ENCODE data around the gene UBA5.

The UBA5 gene

DNA sequence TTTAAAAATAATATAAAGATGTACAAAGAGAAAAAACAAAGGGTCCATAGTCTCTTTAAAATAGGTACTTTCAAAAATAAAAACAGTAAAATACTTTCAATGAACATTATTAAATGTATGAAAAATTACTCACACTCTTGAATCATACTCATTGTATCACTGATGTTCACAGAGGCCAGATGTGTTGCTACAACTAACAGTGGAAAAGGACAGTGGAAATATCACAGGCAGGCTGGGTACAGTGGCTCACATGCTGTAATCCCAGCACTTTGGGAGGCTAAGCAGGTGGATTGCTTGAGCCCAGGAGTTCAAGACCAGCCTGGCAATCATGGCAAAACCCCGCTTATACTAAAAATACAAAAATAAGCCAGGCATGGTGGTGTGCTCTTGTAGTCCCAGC lies 35.3 kb downstream of the UBA5 start:
- Histone ChIP-seq H4K8ac (ENCODE audit: low read length) (no peak overlapping the region), H3K27ac (ENCODE audit: low read length, poor library complexity, severe bottlenecking) (no peak overlapping the region), H3K4me2 (ENCODE audit: low read length, poor library complexity, severe bottlenecking) (no peak overlapping the region), H3K4ac (ENCODE audit: low read depth in 1 of 2, low read length in 2 of 2) (no peak overlapping the region), H3K9ac (ENCODE audit: low read length) (peak overlapping the region; percentile 53), H2AFZ (ENCODE audit: low read depth, low read length) (no peak overlapping the region), H3K4me1 (ENCODE audit: control insufficient read depth, insufficient read depth, low read depth, low read length) (no peaks in the 10 kb centered on the region), H4K91ac (ENCODE audit: low read length) (no peak overlapping the region), H3K4me3 (ENCODE audit: insufficient read depth in 1 of 2, low read depth in 1 of 2, low read length in 2 of 2) (no peak overlapping the region), H2AK5ac (ENCODE audit: low read length, severe bottlenecking) (no peak overlapping the region), H2BK12ac (ENCODE audit: low read length in 2 of 2) (no peak overlapping the region), H3K27me3 (ENCODE audit: control insufficient read depth in 1 of 2, insufficient read depth in 1 of 2, low read length in 2 of 2) (no peaks in the 10 kb centered on the region), H3K23ac (ENCODE audit: low read length in 2 of 2) (no peak overlapping the region), H3K18ac (ENCODE audit: low read depth in 1 of 2, low read length in 2 of 2) (no peak overlapping the region), H3K36me3 (ENCODE audit: control insufficient read depth in 1 of 2, insufficient read depth in 2 of 2, low read depth in 1 of 2, low read length in 2 of 2) (peaks cover 18 to 98% of the 10 kb centered on the region in 2 experiments), H3K14ac (ENCODE audit: low read length in 2 of 2) (no peak overlapping the region), H3K79me1 (replicated peaks; ENCODE audit: low read length, poor library complexity, severe bottlenecking) (peaks cover 7% of the 10 kb centered on the region), H3K9me3 (ENCODE audit: control insufficient read depth, low read length) (no peaks in the 10 kb centered on the region), H2BK120ac (ENCODE audit: low read depth, low read length) (no peak overlapping the region), H2BK5ac (ENCODE audit: low read depth, low read length, poor library complexity, severe bottlenecking) (no peak overlapping the region), H2BK15ac (ENCODE audit: low read depth, poor library complexity, severe bottlenecking) (no peak overlapping the region)
- no CpG with 5 or more reads among the region's 1 CpG for WGBS
- no peak for DNase-seq

DNA sequence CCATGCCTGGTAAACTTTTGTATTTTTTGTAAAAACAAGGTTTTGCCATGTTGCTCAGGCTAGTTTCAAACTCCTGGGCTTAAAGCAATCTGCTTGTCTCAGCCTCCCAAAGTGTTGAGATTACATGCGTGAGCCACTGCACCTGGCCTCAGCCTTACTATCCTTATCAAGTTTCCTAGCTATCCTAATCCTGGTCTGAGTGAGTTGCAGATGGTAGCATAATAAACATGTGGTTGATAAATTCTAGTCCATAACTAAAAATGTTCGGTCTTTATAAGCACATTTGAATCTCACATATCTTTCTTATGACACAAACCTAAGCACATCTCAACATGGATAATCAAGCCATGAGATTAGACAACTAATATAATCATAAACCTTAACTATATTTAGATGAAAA lies 43.6 kb downstream of the UBA5 start:
- Histone ChIP-seq H3K36me3 (ENCODE audit: control insufficient read depth in 1 of 2, insufficient read depth in 2 of 2, low read depth in 1 of 2, low read length in 2 of 2) (peaks cover 15 to 95% of the 10 kb centered on the region in 2 experiments), H2AFZ (ENCODE audit: low read depth, low read length) (no peak overlapping the region), H3K23ac (ENCODE audit: low read length in 2 of 2) (no peak overlapping the region), H3K27me3 (ENCODE audit: control insufficient read depth in 1 of 2, insufficient read depth in 1 of 2, low read length in 2 of 2) (no peaks in the 10 kb centered on the region), H3K4me3 (ENCODE audit: insufficient read depth in 1 of 2, low read depth in 1 of 2, low read length in 2 of 2) (no peak overlapping the region), H4K8ac (ENCODE audit: low read length) (no peak overlapping the region), H2AK5ac (ENCODE audit: low read length, severe bottlenecking) (no peak overlapping the region), H3K14ac (ENCODE audit: low read length in 2 of 2) (no peak overlapping the region), H2BK5ac (ENCODE audit: low read depth, low read length, poor library complexity, severe bottlenecking) (no peak overlapping the region), H4K91ac (ENCODE audit: low read length) (no peak overlapping the region), H3K9ac (ENCODE audit: low read length) (no peak overlapping the region), H3K18ac (ENCODE audit: low read depth in 1 of 2, low read length in 2 of 2) (no peak overlapping the region), H3K4me2 (ENCODE audit: low read length, poor library complexity, severe bottlenecking) (no peak overlapping the region), H3K4me1 (ENCODE audit: control insufficient read depth, insufficient read depth, low read depth, low read length) (no peaks in the 10 kb centered on the region), H2BK12ac (ENCODE audit: low read length in 2 of 2) (no peak overlapping the region), H2BK15ac (ENCODE audit: low read depth, poor library complexity, severe bottlenecking) (no peak overlapping the region), H3K4ac (ENCODE audit: low read depth in 1 of 2, low read length in 2 of 2) (no peak overlapping the region), H3K79me1 (replicated peaks; ENCODE audit: low read length, poor library complexity, severe bottlenecking) (peaks cover 16% of the 10 kb centered on the region), H3K9me3 (ENCODE audit: control insufficient read depth, low read length) (no peaks in the 10 kb centered on the region), H2BK120ac (ENCODE audit: low read depth, low read length) (no peak overlapping the region), H3K27ac (ENCODE audit: low read length, poor library complexity, severe bottlenecking) (no peak overlapping the region)
- WGBS, result 100% methylated on average over 1 of the region's 2 CpGs
- no peak for DNase-seq

DNA sequence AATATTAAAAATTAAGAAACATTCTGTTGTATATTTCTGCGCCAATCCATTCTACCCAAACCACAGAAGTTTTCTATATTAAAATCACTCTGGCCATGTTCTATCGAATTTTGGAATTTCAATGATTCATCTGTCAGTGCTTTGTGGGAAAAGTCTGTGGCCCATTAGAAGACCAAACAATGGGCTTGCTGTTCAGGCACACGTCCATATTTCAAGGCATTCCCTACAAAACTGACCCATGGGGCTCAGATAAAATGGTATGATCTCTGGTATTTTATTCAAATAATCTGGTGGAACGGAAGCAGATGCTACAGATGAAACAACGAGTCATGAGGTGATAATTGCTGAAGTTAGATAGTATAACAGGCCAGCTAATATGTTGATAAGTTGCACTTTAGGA lies 49.6 kb downstream of the UBA5 start:
- no peak overlapping the region for H2AFZ ChIP-seq (ENCODE audit: low read depth, low read length)
- H3K36me3 ChIP-seq (ENCODE audit: control insufficient read depth in 1 of 2, insufficient read depth in 2 of 2, low read depth in 1 of 2, low read length in 2 of 2), result peaks cover 17 to 93% of the 10 kb centered on the region in 2 experiments
- 98% methylated on average over 5 of the region's 5 CpGs for WGBS
- H3K27me3 ChIP-seq (ENCODE audit: control insufficient read depth in 1 of 2, insufficient read depth in 1 of 2, low read length in 2 of 2), result no peaks in the 10 kb centered on the region
- no peak overlapping the region for H2AK5ac ChIP-seq (ENCODE audit: low read length, severe bottlenecking)
- H2BK12ac ChIP-seq (ENCODE audit: low read length in 2 of 2), result no peak overlapping the region
- no peak overlapping the region for H3K4me3 ChIP-seq (ENCODE audit: insufficient read depth in 1 of 2, low read depth in 1 of 2, low read length in 2 of 2)
- H3K14ac ChIP-seq (ENCODE audit: low read length in 2 of 2), result no peak overlapping the region
- H3K4me2 ChIP-seq (ENCODE audit: low read length, poor library complexity, severe bottlenecking), result no peak overlapping the region
- no peak overlapping the region for H3K27ac ChIP-seq (ENCODE audit: low read length, poor library complexity, severe bottlenecking)
- H3K4ac ChIP-seq (ENCODE audit: low read depth in 1 of 2, low read length in 2 of 2), result no peak overlapping the region
- H3K79me1 ChIP-seq (replicated peaks; ENCODE audit: low read length, poor library complexity, severe bottlenecking), result peaks cover 13% of the 10 kb centered on the region
- no peak overlapping the region for H3K18ac ChIP-seq (ENCODE audit: low read depth in 1 of 2, low read length in 2 of 2)
- no peak overlapping the region for H2BK15ac ChIP-seq (ENCODE audit: low read depth, poor library complexity, severe bottlenecking)
- no peak overlapping the region for H3K9ac ChIP-seq (ENCODE audit: low read length)
- no peaks in the 10 kb centered on the region for H3K4me1 ChIP-seq (ENCODE audit: control insufficient read depth, insufficient read depth, low read depth, low read length)
- H2BK5ac ChIP-seq (ENCODE audit: low read depth, low read length, poor library complexity, severe bottlenecking), result no peak overlapping the region
- H2BK120ac ChIP-seq (ENCODE audit: low read depth, low read length), result no peak overlapping the region
- H3K9me3 ChIP-seq (ENCODE audit: control insufficient read depth, low read length), result no peaks in the 10 kb centered on the region
- no peak overlapping the region for H3K23ac ChIP-seq (ENCODE audit: low read length in 2 of 2)
- H4K8ac ChIP-seq (ENCODE audit: low read length), result no peak overlapping the region
- no peak for DNase-seq
- no peak overlapping the region for H4K91ac ChIP-seq (ENCODE audit: low read length)

DNA sequence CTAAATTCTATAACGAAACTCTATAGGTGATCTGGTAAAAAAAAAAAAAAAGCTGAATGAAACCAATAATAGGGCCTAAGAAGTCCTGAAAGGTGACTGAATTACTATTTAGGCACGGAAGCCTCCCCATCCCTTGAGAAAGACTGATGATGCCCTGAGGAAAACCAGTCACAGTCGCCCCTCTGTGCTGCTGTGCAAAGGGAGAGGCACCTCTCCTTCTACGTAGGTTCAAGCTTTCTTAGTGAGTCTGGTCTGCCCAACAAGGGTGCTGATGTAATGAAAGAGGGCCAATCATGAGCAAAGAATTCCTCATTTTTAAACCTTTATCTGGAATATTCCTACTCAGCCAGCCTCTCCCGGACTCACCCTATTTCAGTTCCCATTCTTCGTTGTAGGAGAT lies 50.2 kb downstream of the UBA5 start:
- no peak overlapping the region for H3K4me3 ChIP-seq (ENCODE audit: insufficient read depth in 1 of 2, low read depth in 1 of 2, low read length in 2 of 2)

More for the DNA sequence above, 50.2 kb downstream of the UBA5 start:
- no peak overlapping the region for H3K14ac ChIP-seq (ENCODE audit: low read length in 2 of 2)
- H3K79me1 ChIP-seq (replicated peaks; ENCODE audit: low read length, poor library complexity, severe bottlenecking), result peaks cover 13% of the 10 kb centered on the region
- no peak overlapping the region for H3K9ac ChIP-seq (ENCODE audit: low read length)
- no peak overlapping the region for H3K18ac ChIP-seq (ENCODE audit: low read depth in 1 of 2, low read length in 2 of 2)
- H3K9me3 ChIP-seq (ENCODE audit: control insufficient read depth, low read length), result no peaks in the 10 kb centered on the region
- WGBS, result 94% methylated on average over 6 of the region's 6 CpGs
- no peak overlapping the region for H2AK5ac ChIP-seq (ENCODE audit: low read length, severe bottlenecking)
- no peak overlapping the region for H3K4me2 ChIP-seq (ENCODE audit: low read length, poor library complexity, severe bottlenecking)
- H2BK12ac ChIP-seq (ENCODE audit: low read length in 2 of 2), result no peak overlapping the region
- H3K27ac ChIP-seq (ENCODE audit: low read length, poor library complexity, severe bottlenecking), result no peak overlapping the region
- no peaks in the 10 kb centered on the region for H3K27me3 ChIP-seq (ENCODE audit: control insufficient read depth in 1 of 2, insufficient read depth in 1 of 2, low read length in 2 of 2)
- no peak overlapping the region for H4K8ac ChIP-seq (ENCODE audit: low read length)
- H2BK15ac ChIP-seq (ENCODE audit: low read depth, poor library complexity, severe bottlenecking), result no peak overlapping the region
- H2BK120ac ChIP-seq (ENCODE audit: low read depth, low read length), result no peak overlapping the region
- no peak overlapping the region for H3K4ac ChIP-seq (ENCODE audit: low read depth in 1 of 2, low read length in 2 of 2)
- peaks cover 17 to 94% of the 10 kb centered on the region in 2 experiments for H3K36me3 ChIP-seq (ENCODE audit: control insufficient read depth in 1 of 2, insufficient read depth in 2 of 2, low read depth in 1 of 2, low read length in 2 of 2)
- no peak for DNase-seq
- H2BK5ac ChIP-seq (ENCODE audit: low read depth, low read length, poor library complexity, severe bottlenecking), result no peak overlapping the region
- H3K23ac ChIP-seq (ENCODE audit: low read length in 2 of 2), result no peak overlapping the region
- no peak overlapping the region for H4K91ac ChIP-seq (ENCODE audit: low read length)
- no peaks in the 10 kb centered on the region for H3K4me1 ChIP-seq (ENCODE audit: control insufficient read depth, insufficient read depth, low read depth, low read length)
- no peak overlapping the region for H2AFZ ChIP-seq (ENCODE audit: low read depth, low read length)

Data from mesenchymal stem cell (in vitro differentiated cells and primary cell).